Liver (tissue), 2 donors: ENCODE data around the gene ABAT.

Experiments used
- CTCF ChIP-seq: fragments of 150-350 bp; IDR thresholded peaks from 2 replicates; pipeline ENCODE4 v1.5.1; 2017; ENCODE audit warnings: improper control_type of control experiment, low read depth, low read length; ENCODE audit not compliant: missing input control
- MAX ChIP-seq: IDR thresholded peaks from 2 replicates; pipeline ENCODE4 v1.6.1; 2016; ENCODE audit warnings: antibody characterized with exemption
- YY1 ChIP-seq: IDR thresholded peaks from 2 replicates; pipeline ENCODE4 v1.6.1; 2016; ENCODE audit warnings: antibody characterized with exemption, mild to moderate bottlenecking
- donor health status: healthy.

GRCh38 chr16:8632675-8633182 is 41.7 kb upstream of the ABAT start:
- no peak for TF ChIP-seq CTCF
- no peak for TF ChIP-seq MAX
- TF ChIP-seq YY1: no peak
